ENCODE results near the gene PPP2R3C. TPM values are rescaled to one million over a fixed set of nuclear protein-coding genes. Genes with fewer than 3 reads are reported as not detected.

The PPP2R3C gene
- total and polyA plus RNA-seq, 2 of the 13 experiments (the other 11 are each of a cell fraction or from before 2014, with no cell fraction given) = 63.4 to 102 TPM

- TF ChIP-seq, protein P1, sequence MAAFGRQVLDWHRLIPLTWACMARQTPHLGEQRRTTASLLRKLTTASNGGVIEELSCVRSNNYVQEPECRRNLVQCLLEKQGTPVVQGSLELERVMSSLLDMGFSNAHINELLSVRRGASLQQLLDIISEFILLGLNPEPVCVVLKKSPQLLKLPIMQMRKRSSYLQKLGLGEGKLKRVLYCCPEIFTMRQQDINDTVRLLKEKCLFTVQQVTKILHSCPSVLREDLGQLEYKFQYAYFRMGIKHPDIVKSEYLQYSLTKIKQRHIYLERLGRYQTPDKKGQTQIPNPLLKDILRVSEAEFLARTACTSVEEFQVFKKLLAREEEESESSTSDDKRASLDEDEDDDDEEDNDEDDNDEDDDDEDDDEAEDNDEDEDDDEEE (CRISPR knock-in tag; IDR thresholded peaks at IDR 0.05) = no peak
- TF ChIP-seq HNF4A (CRISPR knock-in tag; IDR thresholded peaks at IDR 0.05) = 0 out of 2 replicates have a peak, but pooled peaks have one; percentile 19
- no peak for TF ChIP-seq ZNF232 (CRISPR knock-in tag; IDR thresholded peaks at IDR 0.05; ENCODE audit: borderline replicate concordance)
- TF ChIP-seq, protein P2, sequence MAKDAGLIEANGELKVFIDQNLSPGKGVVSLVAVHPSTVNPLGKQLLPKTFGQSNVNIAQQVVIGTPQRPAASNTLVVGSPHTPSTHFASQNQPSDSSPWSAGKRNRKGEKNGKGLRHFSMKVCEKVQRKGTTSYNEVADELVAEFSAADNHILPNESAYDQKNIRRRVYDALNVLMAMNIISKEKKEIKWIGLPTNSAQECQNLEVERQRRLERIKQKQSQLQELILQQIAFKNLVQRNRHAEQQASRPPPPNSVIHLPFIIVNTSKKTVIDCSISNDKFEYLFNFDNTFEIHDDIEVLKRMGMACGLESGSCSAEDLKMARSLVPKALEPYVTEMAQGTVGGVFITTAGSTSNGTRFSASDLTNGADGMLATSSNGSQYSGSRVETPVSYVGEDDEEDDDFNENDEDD (CRISPR knock-in tag; IDR thresholded peaks at IDR 0.05; ENCODE audit: borderline replicate concordance) = no peak
- 0 out of 2 replicates have a peak, but pooled peaks have one; percentile 39 for TF ChIP-seq CREB3 (CRISPR knock-in tag; IDR thresholded peaks at IDR 0.05)
- peak; percentile 96 for TF ChIP-seq CBFB (CRISPR knock-in tag; IDR thresholded peaks at IDR 0.05)
These were observed 70.0 kb downstream of the PPP2R3C start (continued) for GRCh38 chr14:35051796-35052195.

GRCh38 chr14:35050652-35051051 is 71.1 kb downstream of the PPP2R3C start:
- no peak for ATAC-seq
- no peaks in the 10 kb centered on the region; a peak in 1 of 5 replicates for H3K27me3 ChIP-seq (ENCODE audit: control insufficient read depth in 1 of 2, insufficient read depth in 2 of 2, low read length in 2 of 2)
- peak; percentile 46 for FAIRE-seq
- H3K36me3 ChIP-seq (replicated peaks in 1 of 2; ENCODE audit: control insufficient read depth in 1 of 2, insufficient read depth in 2 of 2, low read length in 2 of 2) = peaks cover 5 to 15% of the 10 kb centered on the region in 2 experiments; a peak in 4 of 5 replicates
- no peak overlapping the region for H3K4me3 ChIP-seq (replicated peaks in 1 of 3; ENCODE audit: insufficient read depth in 1 of 3, low read depth in 2 of 3, low read length in 3 of 3)
- POLR2A ChIA-PET = interaction anchor here (0.6 to 2.4 kb wide), 5 partner anchors 69 to 589 kb away, joined by 3 to 13 read pairs (median 3); partner anchors contain the start of genes BAZ1A, PPP2R3C, PSMA6 and SRP54
- peak overlapping the region; percentile 6 for H3K27ac ChIP-seq (ENCODE audit: extremely low read length, insufficient read depth, low read length)
- BruUV-seq (replicated peaks) = no TSS peak
- no peaks in the 10 kb centered on the region for H4K20me1 ChIP-seq (ENCODE audit: insufficient read depth, low read length)
- intact Hi-C loops (cut with micrococcal nuclease; ENCODE audit: unreplicated experiment) = no loop called here
- peaks cover 14% of the 10 kb centered on the region for H3K79me2 ChIP-seq (ENCODE audit: insufficient read depth, low read length)
- no peak overlapping the region for H3K9ac ChIP-seq (ENCODE audit: insufficient read depth, low read depth, low read length)
- H3K9me3 ChIP-seq (ENCODE audit: low read length) = no peaks in the 10 kb centered on the region
- H3K4me2 ChIP-seq (ENCODE audit: low read depth, low read length) = no peak overlapping the region
- H2AFZ ChIP-seq (ENCODE audit: low read length) = no peak overlapping the region
- peak; percentile 87 for DNase-seq (ENCODE audit: low spot score)
- 7% methylated on average over 1 of the region's 1 CpG for WGBS (ENCODE audit: low lambda C conversion rate)
- peaks cover 52% of the 10 kb centered on the region for H3K4me1 ChIP-seq (ENCODE audit: insufficient read depth, low read length)
- in situ Hi-C loops (cut with HindIII; ENCODE audit: extremely low pct_ligation_motif_present, low pct_unique_long_range_greater_than_20kb) = no loop called here
- CTCF ChIA-PET (ENCODE audit: low intra/inter-chr PET ratio, low total read pairs) = no interaction called here
- 0 out of 2 replicates have a peak, but pooled peaks have one; percentile 17 for TF ChIP-seq ZGPAT (CRISPR knock-in tag; IDR thresholded peaks at IDR 0.05)
- TF ChIP-seq HNF4A (CRISPR knock-in tag; IDR thresholded peaks at IDR 0.05) = peak; percentile 30; the same call in 1 of the 2 replicates
- TF ChIP-seq MAFK (conservative IDR thresholded peaks at IDR 0.05 in 1 of 2, IDR thresholded peaks at IDR 0.05 in 1 of 2; ENCODE audit: low read length in 2 of 2) = peak; percentile 87 to 96
- no peak for TF ChIP-seq ONECUT2 (CRISPR knock-in tag; IDR thresholded peaks at IDR 0.05)
- no peak for TF ChIP-seq PRMT3 (CRISPR knock-in tag; IDR thresholded peaks at IDR 0.05; ENCODE audit: borderline replicate concordance, low read depth)
- peak; percentile 74 for TF ChIP-seq SAP130 (CRISPR knock-in tag; IDR thresholded peaks at IDR 0.05; ENCODE audit: low read depth)
- TF ChIP-seq IRF2 (CRISPR knock-in tag; IDR thresholded peaks at IDR 0.05) = peak; percentile 43; the same call in 1 of the 2 replicates
- TF ChIP-seq CREM (IDR thresholded peaks at IDR 0.05) = peak; percentile 23; the same call in 1 of the 2 replicates
- no peak for TF ChIP-seq CREM (CRISPR knock-in tag; IDR thresholded peaks at IDR 0.05)
- TF ChIP-seq HOXA7 (CRISPR knock-in tag; IDR thresholded peaks at IDR 0.05) = no peak
- TF ChIP-seq ZNF891 (CRISPR knock-in tag; IDR thresholded peaks at IDR 0.05) = no peak
- TF ChIP-seq MAFG (CRISPR knock-in tag; IDR thresholded peaks at IDR 0.05) = peak; percentile 84
- peak; percentile 34; the same call in 1 of the 2 replicates for TF ChIP-seq ZNF331 (CRISPR knock-in tag; IDR thresholded peaks at IDR 0.05)
- no peak for TF ChIP-seq ARNT (IDR thresholded peaks at IDR 0.05)
- TF ChIP-seq YEATS2 (CRISPR knock-in tag; IDR thresholded peaks at IDR 0.05; ENCODE audit: borderline replicate concordance) = peak; percentile 43; the same call in 1 of the 2 replicates
- TF ChIP-seq FOXA3 (CRISPR knock-in tag; IDR thresholded peaks at IDR 0.05) = peak; percentile 75
- TF ChIP-seq ZNF335 (CRISPR knock-in tag; IDR thresholded peaks at IDR 0.05) = 0 out of 2 replicates have a peak, but pooled peaks have one; percentile 52
